ENCODE measurements around the gene TP53RK. TPM values are rescaled to one million over a fixed set of nuclear protein-coding genes. Genes with fewer than 3 reads are reported as not detected.
A peak's percentile ranks its signal among the peaks of the same experiment; 100 is the strongest.

Gene TP53RK
- total and polyA plus RNA-seq, 2 of the 13 experiments (the other 11 are each of a cell fraction or from before 2014, with no cell fraction given): 12.9 to 25.5 TPM

GRCh38 chr20:46689082-46689753, at the start of gene TP53RK (continued):
- TF ChIP-seq WIZ (CRISPR knock-in tag; IDR thresholded peaks at IDR 0.05) (peak; percentile 96), SKI (IDR thresholded peaks at IDR 0.05; ENCODE audit: partially characterized antibody) (peak; percentile 31), ZNF501 (CRISPR knock-in tag; IDR thresholded peaks at IDR 0.05) (peak; percentile 100), ZNF530 (CRISPR knock-in tag; IDR thresholded peaks at IDR 0.05; ENCODE audit: low read depth) (peak; percentile 82; the same call in 1 of the 2 replicates), ZNF597 (CRISPR knock-in tag; IDR thresholded peaks at IDR 0.05) (no peak), ZNF766 (CRISPR knock-in tag; IDR thresholded peaks at IDR 0.05; ENCODE audit: borderline replicate concordance) (peak; percentile 99), ZNF687 (CRISPR knock-in tag; IDR thresholded peaks at IDR 0.05) (peak; percentile 99), KLF13 (CRISPR knock-in tag; IDR thresholded peaks at IDR 0.05) (peak; percentile 74), ZNF850 (CRISPR knock-in tag; conservative IDR thresholded peaks at IDR 0.05) (peak; percentile 92), REL (CRISPR knock-in tag; conservative IDR thresholded peaks at IDR 0.05) (no peak; the same call in 1 of the 2 replicates), TBP (CRISPR knock-in tag; IDR thresholded peaks at IDR 0.05) (no peak), GTF2F1 (IDR thresholded peaks at IDR 0.05; ENCODE audit: low read length) (no peak), TEAD3 (CRISPR knock-in tag; optimal IDR thresholded peaks at IDR 0.05; ENCODE audit: borderline replicate concordance) (peak; percentile 2), KAT7 (CRISPR knock-in tag; IDR thresholded peaks at IDR 0.05; ENCODE audit: borderline replicate concordance) (peak; percentile 99; the same call in 1 of the 2 replicates), FOXM1 (CRISPR knock-in tag; IDR thresholded peaks at IDR 0.05) (0 out of 2 replicates have a peak, but pooled peaks have one; percentile 27), ZNF407 (CRISPR knock-in tag; IDR thresholded peaks at IDR 0.05; ENCODE audit: not compliant biosample characterization) (peak; percentile 99), ZNF564 (CRISPR knock-in tag; IDR thresholded peaks at IDR 0.05) (peak; percentile 84; the same call in 1 of the 2 replicates)

All from HepG2 (cell line).